Measurements from ENCODE around the gene UTF1.
"Not testable (repeated sequence)": the region's sequence is repeated elsewhere in the genome, so short reads cannot be mapped to it uniquely, and the experiment has no call there.

UTF1 gene

DNA sequence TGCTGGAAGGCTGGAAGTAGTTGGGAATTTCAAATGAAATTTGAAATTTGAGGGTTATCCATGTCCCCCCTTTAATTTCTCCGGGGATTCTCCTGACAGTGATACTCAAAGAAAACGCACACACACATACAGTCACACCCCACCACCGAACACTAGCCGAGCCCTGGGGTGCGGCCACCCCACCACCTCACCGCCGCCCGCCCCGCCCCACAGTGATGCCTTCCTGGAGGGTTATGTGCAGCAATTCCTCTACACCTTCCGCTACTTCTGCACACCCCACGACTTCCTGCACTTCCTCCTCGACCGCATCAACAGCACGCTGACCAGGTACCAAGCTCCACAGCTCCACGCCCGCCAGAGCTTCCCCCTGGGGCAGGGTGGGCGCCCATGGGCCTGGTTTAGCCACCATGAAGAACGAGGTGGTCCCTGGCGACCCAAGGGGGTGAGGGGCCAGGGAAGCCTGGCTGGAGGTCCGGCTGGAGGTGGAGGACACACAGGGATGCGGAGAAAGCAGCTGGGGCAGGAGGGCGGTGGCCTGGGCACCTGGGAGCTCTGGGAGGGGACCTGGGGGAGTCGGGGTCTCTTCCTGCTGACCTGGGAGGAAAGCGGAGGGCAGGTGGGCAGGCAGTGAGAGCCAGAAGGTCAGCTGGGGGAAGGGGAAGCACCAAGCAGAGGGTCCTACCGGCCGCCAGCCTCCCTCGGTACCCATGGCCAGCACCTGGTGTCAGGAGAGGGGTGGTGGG, 19.4 kb upstream of the UTF1 start:
- no peak for DNase-seq

DNA sequence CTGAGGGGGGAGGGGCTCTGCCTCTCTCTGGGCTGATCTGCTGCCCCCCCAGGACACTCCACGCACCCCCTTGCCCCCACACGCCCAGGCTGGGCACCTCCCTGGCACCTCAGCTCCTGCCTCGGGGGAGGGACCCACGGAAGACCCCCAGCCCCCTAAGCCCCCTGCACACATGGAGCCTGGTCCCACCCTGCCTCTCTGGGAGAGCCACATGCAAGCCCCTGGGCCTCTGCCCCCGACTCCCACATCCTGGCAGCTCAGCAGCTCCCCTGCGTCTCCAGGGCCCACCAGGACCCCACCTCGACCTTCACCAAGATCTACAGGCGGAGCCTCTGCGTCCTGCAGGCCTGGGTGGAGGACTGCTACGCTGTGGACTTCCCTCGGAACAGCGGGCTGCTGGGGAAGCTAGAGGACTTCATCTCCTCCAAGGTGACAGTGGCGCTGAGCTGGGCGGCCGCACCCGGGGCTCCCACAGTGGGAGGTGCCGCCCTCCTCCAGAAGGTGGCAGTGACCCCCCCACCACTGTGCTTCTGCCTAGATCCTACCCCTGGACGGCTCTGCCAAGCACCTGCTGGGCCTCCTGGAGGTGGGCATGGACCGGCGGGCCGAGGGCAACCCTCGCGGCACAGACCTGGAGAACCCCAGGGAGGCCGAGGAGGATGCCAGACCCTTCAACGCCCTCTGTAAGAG, 18.7 kb upstream of the UTF1 start:
- no peak for DNase-seq

DNA sequence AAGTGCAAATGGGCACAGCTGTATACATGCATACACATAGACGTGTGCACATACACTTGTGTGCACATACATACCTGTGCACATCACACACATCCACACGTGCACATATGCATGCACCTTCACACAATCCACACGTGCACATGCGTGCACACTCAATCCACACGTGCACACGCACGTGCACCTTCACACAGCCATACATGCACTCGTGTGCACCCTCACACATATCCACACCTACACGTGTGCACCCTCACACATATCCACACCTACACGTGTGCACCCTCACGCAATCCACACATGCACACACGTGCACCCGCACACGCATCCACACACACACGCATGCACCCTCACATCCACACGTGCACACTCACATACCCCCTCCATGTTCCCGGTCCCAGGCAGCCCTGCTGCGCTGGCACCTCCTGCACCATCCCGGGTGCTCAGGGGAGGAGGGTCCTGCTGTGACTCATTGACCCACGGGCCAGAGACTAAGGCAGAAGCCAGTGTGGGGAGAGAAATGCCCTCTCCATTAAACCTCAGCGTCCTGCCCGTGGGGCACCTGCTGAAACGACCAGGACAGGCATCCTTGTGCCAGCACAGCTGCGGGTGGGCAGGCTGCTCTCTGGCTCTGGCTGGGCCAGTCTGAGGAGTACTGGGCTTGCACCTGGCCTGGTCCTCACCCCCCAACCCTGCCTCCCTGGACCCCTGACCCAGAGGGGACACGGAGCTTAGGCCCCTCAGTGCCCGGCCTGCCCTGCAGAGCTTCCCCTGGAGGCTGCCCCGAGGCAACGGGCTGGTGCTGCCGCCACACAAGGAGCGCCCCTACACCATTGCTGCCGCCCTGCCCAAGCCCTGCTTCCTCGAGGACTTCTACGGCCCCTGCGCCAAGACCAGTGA, 17.8 kb upstream of the UTF1 start:
- DNase-seq: no peak

DNA sequence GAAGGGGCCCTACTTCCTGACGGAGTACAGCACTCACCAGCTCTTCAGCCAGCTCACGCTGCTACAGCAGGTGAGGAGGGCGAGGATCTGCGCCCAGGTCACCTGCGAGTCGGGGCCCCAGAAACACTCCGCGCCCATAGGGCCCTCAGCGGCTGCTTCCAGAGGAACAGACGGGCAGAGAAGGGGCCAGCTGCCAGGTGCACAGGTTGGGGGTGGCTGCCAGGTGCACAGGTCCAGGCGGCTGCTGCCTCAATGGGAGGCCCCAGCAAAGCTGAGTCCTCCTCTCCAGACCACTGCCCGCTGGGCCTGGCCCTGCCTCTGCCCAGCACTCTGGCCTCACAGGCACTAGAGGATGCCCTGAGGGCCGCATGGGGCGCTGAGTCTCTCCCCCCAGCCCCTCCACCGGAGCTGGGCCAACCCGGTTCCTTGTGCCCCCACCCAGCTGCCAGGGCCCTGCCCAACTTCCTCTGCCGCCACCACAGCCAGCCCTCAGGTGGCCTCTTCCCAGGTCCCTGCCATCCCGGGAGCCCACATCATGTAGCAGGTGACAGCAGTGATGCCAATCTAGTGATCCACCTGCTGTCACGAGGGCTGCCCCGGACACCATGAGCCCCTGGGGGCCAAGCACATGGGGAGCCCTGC, 17.0 kb upstream of the UTF1 start:
- DNase-seq: no peak

DNA sequence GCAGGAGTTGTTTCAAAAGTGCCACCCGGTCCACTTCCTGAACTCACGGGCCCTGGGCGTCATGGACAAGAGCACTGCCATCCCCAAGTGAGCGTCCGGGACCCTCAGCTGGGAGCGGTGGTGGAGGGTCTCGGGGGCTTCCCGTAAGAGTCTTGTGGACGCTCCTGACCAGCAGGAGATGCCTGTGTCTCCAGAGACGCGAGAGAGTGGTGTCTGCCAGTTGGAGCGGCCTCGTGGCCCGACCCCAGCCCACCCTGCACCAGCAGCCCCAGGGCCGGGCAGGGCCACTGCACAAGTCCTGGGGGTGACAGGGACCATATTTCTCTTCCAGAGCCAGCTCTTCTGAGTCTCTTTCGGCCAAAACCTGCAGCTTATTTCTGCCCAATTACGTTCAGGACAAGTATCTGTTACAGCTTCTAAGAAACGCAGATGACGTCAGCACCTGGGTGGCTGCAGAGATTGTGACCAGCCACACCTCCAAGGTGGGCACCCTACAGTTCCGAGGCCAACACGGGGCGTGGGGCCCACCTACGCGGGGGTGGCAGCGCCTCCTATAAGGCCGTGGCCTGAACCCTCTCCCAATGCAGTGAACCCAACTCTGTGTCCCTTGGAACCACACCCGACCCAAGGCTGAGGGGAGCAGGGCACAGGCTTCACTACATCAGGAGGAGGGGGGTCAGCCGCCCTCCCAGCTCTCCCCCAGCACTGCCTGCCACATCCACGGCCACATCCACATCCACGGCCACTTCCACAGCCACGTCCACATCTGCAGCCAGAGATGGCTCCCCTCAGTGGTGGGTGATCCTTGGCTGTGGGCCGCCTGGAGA, 16.2 kb upstream of the UTF1 start:
- DNase-seq: no peak

DNA sequence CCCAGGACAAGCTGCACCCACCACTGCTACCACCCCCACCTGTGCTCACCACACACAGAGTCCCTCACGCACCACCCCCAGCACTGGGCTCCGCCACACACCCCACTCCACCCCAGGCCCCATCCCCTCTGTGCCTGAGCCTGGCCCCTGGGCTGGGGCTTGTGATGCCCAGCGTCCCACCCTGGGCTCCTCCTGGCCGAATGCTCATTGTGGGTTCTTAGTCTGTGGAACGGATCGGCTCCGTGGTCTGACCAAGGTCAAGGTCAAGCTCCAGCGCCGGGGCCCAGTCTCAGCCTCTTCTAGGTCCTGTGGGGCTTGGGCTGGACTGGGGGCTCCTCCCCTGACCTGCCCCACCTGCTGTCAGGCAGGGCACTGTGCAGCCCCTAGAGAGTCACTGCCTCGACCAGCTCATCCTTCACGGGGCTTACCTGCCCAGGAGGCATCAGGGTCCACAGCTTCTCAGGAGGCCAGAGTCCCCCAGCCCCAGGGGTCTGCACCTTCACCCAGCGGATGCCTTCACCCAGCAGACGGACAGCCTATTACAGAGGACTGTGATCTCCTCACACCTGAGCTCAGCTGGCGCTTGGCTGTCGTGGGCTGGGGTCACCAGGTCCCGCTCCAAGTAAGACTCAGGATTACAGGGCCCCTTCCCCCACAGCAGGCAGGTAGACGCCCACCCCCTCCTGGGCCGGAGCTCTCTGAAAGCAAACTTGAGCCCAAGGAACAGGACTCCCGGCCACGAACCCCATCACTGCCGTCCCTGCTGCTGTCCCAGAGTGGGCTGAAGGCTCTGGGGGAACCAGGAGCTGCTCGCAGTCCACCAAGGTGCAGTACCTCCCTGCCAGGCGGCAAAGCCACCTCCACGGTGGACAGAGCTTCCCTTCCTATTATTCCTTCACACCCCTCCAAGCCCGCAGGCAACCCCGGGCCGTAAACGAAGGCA, 15.3 kb upstream of the UTF1 start:
- DNase-seq: no peak

DNA sequence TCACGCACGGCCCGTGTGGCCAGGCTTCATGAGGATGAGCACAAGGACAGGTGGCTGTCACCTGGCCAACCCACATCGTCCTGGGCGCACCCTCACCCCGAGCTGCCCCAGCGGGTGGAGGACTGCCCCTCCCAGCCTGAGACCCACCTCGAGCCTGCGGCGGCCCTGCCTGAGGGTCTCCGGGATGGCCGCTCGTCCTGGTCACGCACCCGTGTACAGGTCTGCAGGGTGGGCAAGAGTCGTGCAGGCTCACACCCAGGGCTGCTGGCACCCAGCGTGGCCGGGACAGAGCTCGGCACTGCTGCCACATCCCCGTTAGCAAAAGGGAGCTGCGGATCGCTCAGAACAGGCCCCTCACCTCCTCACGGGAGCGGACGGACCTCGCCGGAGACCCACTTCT, 14.4 kb upstream of the UTF1 start:
- DNase-seq: no peak

DNA sequence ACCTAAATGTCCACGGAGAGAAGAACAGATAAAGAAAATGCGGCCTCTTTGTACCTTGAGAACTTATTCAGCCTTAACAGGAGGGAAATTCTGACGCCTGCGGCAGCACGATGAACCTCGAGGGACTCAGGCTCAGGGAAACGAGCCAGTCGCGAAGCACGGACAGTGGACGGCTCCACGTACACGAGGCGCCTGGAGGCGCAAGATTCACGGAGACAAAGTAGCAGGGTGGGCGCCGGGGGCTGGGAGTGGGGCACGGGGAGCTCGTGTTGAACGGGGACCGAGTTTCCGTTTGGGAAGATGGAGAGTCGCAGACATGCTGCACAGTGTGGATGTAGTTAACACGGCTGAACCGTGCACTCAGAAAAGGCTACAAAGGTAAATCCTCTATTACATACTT, 13.2 kb upstream of the UTF1 start:
- no peak for DNase-seq

DNA sequence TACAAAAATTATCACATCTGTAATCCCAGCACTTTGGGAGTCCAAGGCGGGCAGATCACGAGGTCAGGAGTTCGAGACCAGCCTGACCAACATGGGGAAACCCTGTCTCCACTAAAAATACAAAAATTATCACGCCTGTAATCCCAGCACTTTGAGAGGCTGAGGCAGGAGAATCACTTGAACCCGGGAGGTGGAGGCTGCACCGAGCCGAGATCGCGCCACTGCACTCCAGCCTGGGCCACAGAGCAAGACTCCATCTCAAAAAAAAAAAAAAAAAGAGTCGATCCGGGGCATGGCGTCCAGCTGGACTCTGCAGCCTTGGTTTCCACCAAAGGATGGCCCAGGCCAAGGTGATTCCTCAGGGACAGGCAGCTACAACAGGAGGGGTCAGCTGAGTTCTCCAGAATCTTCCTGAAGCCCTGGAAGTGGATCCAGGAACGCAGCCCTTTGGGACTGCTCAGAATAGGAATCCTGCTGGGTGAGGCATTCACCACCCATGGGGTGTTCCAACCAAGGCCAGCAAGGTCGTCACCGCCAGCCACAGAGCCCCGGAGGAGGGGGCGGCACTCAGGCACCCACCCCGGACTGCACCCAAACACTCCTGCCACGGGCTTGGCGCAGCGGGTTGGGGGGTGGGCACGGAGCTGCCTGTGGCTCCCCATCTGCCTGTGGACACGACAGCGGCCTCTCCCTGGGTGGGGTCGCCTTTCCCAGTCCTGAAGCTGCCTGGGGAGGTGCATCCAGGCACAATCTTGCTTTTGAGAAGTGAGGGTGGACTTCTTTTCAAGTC, 12.0 kb upstream of the UTF1 start:
- no peak for DNase-seq

DNA sequence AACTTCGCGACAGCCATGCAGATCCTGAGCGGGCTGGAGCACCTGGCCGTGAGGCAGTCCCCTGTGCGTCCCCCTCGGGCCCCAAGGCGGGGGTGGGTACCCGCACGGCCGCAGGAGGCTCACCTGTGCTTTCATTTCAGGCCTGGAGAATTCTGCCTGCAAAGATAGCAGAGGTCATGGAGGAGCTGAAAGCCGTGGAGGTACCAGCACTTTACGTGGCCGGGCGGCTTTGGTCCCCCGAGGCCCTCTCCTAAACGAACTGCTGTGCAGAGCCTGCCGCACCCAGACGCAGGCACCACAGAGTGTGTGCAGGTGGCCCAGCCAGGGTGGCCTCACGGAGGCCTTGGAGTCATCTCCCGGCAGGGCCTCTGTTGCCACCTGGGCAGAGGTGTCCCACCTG, 11.1 kb upstream of the UTF1 start:
- DNase-seq: no peak

DNA sequence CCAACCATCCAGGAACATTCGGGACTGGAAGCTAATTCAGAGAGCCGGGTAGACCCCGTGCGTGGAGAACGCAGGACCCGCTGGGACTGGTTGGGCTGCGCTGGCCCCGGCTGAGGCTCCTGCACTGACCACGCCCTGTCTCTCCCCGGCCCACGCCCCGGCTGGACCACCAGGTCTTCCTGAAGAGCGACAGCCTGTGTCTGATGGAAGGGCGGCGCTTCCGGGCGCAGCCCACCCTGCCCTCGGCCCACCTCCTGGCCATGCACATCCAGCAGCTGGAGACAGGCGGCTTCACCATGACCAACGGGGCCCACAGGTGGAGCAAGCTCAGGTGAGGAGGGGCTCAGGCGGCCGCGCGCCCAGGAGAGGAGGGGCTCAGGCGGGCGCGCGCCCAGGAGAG, 10.2 kb upstream of the UTF1 start:
- no peak for DNase-seq

DNA sequence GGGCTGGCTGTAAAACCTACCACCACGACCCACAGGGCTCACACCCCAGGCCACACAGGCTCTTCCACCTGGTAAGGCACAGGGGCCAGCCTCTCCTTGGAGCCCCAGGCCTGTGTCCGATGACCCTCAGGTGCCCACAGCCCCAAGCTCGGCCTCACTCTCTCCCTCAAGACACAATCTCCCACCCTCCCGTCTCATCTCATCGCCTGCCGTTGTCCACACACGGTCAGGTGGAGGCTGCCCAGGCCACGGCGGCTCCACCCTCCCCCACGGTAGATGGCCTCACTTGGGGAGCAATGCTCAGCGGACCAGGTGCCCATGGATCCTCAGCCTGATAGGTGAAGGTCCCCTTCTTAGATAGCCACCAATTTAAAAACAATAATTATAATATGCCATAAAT, 8.7 kb upstream of the UTF1 start:
- DNase-seq: no peak

DNA sequence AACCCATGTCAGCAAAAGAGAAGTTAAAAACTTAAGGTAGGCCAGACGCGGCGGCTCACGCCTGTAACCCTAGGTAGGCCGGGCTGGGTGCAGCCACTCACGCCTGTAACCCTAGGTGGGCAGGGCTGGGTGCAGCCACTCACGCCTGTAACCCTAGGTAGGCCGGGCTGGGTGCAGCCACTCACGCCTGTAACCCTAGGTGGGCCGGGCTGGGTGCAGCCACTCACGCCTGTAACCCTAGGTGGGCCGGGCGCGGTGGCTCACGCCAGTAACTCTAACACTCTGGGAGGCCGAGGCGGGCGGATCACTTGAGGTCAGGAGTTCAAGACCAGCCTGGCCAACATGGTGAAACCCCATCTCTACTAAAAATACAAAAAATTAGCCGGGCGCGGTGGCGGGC, 8.3 kb upstream of the UTF1 start:
- DNase-seq: not testable (repeated sequence)

DNA sequence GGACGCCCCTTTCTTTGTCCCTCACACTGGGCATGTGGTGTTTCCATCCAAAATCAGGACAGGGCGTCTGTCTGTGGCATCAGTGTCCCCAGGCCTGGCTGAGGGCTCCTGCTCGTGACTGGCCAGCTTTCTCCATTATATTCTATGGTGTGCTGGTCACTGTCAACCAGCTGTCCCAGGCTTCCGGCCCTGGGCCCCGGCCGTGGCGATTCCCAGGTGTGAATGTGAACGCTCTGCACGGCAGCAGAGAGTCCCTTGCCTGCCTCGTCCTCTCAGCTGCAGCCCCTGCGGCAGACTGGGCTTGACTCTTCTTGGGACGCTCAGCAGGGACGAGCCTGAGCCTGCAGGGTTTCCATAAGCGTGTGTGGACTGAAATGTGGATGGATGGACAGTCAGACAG, 5.9 kb upstream of the UTF1 start:
- DNase-seq: no peak

DNA sequence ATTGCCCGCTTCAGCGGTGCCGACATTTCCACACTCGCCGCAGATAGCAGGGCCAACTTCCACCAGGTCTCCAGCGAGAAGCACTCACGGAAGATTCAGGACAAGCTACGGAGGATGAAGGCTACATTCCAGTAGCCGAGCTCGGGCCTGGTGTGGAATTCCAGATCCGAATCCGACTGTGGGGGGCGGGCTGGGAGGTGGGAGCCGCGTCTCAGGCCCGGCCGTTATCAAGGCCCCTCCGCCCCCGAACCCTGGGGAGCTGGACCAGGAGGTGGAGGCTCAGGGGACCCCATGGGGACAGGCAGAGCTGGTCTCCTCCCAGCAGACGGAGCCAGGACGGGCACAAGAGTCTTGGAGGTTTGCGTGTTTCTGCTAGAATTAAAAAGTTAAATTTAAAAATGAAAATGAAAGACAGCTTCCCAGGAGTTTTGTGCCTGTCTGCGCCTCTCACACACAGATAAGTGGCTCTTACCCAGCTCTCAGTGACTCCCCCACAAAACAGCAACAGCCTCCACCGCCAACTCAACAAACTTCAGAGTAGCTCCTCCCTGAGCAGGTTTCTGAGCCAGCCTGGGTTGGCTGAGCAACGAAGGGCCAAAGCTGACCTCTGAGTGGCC, 5.2 kb upstream of the UTF1 start:
- DNase-seq: no peak

DNA sequence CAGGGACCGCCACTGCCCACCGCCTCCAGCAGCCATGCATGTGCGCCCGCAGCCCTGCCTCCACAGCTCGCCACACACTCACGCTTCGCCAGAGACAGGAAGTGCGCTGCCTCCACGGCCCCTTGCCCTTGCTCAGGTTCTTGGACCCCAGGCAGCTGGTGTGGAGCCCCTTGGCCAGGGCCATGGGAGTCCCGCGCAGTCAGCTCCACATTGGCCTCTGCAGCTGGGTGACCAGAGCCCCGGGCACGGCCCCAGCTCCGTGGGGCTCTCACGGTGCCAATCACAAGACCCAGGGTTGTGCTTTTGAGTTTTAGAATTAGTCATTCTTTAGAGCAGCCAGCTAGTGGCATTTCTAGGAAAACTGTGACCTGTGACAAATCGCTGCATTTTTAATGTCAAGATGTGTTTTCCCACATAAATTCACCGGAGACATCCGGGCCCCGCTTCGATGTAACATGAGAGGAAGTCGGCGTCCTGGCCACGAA, 4.3 kb upstream of the UTF1 start:
- no peak for DNase-seq

DNA sequence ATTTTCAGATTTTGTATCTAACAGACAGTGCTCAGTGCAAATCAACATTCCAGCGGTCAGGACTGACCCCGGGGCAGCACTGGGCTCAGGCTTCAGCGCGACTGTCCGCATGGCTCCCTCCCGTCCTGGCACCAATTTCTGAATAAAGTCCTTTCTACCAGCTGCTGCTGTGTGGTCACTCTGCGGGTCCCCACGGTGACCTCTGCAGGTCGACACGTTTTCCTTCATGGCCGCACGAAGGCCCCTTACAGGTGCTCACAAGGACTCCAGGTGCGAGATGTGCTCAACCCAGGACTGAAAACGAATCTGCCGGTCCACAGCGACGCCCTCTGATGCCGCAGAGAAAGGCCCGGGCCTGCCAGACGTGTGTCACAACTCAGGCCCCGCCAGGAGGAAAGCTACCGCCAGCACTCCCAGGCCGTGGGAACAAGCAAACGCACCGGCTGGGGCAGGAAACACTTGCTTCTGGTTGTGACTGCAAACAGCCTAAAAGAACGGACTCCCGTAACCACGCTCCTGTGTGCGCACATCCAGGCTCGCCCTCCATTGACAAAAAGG, 3.7 kb upstream of the UTF1 start:
- peak; percentile 39 for DNase-seq

DNA sequence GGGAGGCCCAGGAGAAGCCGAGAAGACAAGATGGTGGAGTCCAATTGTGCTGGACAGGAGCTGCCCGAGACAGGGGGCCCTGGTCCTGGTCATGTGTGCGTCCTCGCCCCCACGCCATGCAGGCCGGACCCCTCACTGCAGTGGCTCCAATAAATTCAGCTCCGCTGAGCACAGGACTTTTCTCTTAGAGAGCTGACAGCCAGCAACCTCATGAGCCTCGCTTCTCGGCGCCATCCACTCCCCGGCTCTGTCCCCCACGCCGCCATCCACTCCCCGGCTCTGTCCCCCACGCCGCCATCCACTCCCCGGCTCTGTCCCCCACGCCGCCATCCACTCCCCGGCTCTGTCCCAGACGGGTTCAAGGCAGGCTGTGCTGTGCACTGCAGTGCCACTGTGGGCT, 2.8 kb upstream of the UTF1 start:
- no peak for DNase-seq

All from CD4-positive, alpha-beta T cell treated with Interleukin-17A for 4 hours (primary cell).